ENCODE results near the gene CHST4. TPM values are rescaled to one million over a fixed set of nuclear protein-coding genes. Genes with fewer than 3 reads are reported as not detected.
A peak's percentile ranks its signal among the peaks of the same experiment; 100 is the strongest.
"Not testable (repeated sequence)": the region's sequence is repeated elsewhere in the genome, so short reads cannot be mapped to it uniquely, and the experiment has no call there.

The CHST4 gene
- total RNA-seq, result under 1 TPM in 1 of 2 donors, not detected in 1; 0.16 TPM
- long read RNA-seq, result 0 reads

DNA sequence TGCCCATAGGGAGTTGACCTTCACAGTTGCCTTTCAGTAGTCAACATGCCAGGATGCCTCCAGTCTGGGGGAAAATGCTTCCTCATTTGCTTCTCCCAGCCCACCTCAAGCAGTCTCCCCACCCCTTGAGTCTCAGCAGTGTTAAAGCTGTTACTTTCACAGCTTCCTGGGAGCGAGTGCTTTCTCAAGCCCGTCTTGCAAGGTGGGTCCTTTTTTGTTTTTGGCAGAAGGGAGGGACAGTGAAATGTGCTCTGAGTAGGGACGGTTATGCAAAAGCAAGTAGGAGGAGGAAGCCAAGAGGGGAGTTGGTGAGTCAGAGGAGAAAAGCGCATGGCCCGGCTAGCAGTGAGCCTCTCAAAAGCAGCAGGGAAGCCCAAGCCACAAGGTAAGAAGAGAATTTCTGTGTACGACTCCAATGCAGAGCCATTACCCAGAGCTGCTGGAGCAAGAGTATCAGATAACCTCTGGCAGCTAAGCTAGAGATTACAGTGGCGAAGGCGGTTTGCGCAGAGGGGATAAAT is at the start of gene CHST4:
Gene CHST4 (plus strand): TSS at position 316 of the 521 bp plus-strand sequence. CDS start 10,252 bp downstream, outside the sequence.
- DNase-seq (no peak), ATAC-seq (peak; percentile 57 to 97)
- intact Hi-C loops (cut with DNase I), result no loop called here

DNA sequence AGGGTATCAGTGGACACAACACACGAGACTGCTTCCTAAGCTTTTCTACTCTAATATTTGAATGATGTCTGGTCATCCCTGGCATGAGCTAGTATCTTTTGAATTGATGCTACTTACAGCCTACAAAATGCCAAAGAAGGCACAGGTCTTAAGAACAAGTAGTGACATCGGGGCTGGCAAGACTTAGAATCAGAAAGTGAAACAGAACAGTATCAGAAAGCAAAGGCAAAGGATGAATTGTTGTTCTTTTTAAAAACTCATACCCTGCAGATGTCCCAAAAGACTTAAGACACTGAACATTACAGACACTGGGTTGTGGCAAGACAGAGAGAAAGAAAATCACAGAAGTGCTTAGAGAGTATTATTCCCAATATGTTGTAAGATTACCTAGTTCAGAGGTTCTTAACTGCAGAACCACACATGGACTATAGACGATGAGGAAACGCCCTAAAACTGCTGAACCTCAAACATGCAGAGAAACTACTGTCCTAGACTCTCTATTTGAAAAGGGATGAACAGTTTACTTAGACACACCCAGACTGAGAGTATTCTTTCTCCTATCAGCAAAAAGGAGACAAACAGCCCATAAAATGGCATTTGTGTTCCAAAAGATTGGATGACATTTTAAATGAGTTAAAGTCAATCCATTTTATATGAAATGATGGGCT is 49.6 kb upstream of the CHST4 start:
- intact Hi-C loops (cut with DNase I), result no loop called here
- DNase-seq (no peak), ATAC-seq (no peak)

DNA sequence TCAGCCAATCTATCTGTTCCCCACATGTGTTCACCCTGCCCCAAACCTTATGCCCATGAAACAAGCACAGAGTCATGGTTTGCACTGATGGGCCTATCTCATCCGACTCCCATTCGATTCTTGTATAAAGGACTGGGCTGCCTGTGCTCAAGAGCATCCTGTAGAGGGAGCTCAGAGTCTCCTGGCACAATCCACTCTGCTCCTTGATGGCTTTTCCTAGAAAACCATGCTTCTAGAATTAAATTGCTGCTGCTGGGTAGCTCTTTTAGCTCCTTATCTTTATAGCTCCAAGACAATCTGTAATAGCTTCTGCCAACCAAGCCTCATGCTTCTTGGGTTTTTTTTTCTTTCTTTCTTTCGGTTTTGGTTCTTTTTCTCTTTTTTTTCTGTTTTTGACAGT is 46.8 kb upstream of the CHST4 start:
- intact Hi-C loops (cut with DNase I), result no loop called here

DNA sequence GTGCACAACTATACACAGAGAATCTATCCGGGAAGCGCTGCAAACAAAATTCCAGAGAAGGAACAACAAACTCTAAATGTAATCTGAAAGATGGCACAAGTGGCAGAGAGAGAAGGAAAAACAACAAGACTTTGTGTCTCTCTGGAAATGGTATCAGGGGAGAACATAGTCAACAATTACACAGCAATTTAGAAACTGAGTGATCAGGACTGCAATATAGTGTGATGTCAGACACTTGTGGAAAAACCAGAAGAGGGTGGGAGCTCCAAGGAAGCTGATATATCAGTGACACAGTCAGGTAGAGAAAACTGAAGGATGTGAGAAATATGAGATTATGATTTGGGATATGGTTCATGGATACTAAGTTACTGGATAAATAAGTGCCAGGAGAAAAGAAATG is 45.3 kb upstream of the CHST4 start:
- no peak for DNase-seq
- intact Hi-C loops (cut with DNase I), result no loop called here
- ATAC-seq, result no peak

More for the DNA sequence above, 46.8 kb upstream of the CHST4 start:
- ATAC-seq (no peak), DNase-seq (no peak)

DNA sequence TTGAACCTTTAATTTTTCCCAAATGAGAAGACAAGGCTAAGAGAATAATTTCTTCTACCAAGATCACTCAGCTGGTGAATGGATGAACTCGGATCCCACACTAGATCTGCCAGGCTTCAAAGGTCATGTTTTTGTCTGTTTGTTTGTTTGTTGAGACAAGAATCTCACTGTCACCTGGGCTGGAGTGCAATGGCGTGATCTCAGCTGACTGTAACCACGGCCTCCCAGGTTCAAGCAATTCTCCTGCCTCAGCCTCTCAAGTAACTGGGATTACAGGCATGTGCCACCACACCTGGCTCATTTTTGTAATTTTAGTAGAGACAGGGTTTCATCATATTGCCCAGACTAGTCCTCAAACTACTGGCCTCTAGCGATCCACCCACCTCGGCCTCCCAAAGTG is 43.7 kb upstream of the CHST4 start:
- no peak for DNase-seq
- intact Hi-C loops (cut with DNase I), result no loop called here
- ATAC-seq, result no peak

DNA sequence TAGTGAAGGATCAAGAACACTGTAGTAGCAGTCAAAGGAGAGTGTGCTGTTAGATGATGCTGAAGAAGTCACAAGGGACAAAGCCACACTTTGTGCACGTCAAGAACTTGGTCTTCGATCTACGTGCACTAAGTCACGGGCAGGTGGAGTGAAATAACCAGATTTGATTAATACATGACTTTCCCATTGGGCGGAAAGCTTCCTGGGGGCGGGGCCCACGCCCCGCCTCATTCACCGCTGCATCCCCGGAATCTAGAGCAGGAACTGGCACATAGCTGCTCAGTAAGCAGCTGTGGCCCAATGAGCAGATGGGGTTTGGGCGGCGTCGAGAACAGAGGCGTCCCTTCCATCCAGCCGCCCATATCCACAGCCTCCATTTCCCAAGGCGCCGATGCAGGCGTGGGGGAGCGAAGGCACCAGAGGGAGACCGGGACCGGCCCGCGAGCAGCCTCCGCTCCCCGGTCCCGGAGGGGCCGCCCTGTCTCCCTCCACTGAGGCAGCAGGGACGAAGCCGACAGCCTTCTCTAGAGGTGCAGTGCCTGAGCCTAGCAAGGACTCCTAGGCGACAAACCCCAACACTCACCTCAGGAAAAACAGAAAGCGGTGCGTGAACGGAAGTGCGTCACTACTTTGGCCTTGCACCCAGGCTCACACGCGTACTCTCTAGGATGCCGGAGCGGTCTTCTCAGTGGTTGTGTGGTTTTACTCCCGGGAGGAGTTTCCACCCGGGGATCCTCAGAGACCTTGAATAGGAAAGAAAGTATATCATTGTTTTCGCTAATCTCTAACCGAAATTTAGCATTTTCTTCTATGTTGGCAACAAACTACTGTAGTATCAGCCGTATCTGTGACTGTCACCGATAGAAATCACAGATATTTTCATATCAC is 42.0 kb upstream of the CHST4 start:
- ATAC-seq (peak; percentile 97 to 99), DNase-seq (peak; percentile 90)
- intact Hi-C loops (cut with DNase I), result loop anchor here in 1 of 2 donors (1.0 kb wide), 1 partner anchor 22 kb away; the partner anchor contains the start of gene ZNF23

DNA sequence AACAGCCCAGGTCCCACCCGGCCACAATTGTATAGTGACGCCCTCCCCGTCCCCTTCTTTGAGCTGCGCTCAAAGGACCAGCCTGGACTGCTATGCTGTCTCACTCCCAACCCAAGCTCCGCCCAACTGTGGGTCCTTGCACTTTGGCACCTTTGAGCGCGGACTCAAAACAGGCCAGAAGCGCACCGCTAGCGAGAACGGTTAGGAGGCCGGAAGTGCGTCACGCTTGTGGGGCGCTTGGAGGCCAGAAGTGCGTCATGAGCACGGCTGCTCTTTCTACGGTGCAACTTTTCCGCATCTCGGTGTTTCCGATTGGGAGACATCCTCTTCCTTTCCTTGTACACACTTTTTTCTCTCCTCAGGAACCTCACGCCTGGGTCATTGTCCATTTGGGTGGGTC is 37.1 kb upstream of the CHST4 start, which contains the start of gene ZNF19:
Gene ZNF19 (minus strand): TSS at position 203 of the 400 bp plus-strand sequence. CDS start 7,210 bp downstream, outside the sequence.
- no peak for ATAC-seq
- intact Hi-C loops (cut with DNase I), result no loop called here

DNA sequence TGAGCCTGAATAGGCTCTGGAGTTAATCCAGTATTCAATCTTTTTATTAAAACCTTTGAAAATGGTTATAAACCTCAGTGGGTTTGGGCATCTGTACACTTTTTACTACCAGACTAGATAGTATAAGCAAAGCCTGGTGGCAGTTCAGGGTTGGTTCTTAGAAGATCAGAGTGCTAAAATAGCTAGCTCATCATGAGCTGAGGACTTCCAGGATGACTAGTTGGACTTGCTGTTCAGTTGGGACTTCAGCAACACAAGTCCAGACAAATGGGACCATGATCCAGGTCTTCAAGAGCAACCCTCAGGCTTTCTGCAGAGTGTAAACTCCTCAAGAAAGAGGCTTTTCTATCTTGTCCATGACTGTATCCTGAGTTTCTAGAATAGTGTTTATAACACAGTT is 35.9 kb upstream of the CHST4 start:
- intact Hi-C loops (cut with DNase I), result no loop called here
- ATAC-seq, result no peak
- no peak for DNase-seq

More for the DNA sequence above, 37.1 kb upstream of the CHST4 start, which contains the start of gene ZNF19:
- peak; percentile 20 for DNase-seq

DNA sequence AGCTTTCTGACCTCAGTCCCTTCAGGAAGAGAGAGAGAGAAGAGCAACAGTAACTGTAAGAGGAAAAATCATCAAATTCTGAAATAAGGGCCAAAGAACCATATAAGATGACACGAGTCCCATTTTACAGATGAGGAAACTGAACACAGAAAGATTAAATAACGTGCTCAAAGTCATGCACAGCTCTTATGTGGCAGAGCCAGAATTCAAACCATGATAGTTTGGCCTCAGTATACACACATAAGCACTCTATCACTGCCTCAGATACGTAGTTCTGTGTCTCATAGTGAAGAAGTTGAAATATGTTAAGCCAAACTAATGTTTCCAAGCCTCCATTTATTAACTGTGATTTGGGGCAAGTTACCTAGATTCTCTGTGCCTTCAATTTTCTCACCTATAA is 35.2 kb upstream of the CHST4 start:
- DNase-seq (no peak), ATAC-seq (no peak)
- intact Hi-C loops (cut with DNase I), result no loop called here

DNA sequence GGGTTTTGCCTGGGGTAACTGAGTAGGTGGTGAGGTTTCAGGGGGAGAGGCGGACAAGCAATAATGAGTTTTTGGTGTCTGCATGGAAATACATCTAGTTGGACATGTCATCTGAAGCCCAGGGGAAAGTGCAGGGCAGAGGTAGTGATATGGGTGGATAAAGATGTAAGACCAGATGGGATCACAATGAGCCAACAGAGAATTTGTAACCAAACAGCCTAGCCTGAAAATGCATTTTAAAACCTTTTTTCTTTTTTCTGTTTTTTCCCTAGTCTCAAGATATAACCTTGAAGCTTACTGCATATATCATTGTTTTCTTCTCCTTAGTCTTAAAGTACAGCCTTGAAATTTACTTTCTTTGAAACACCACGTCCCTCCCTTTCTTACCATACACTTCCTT is 33.4 kb upstream of the CHST4 start:
- ATAC-seq (no peak), DNase-seq (no peak)
- intact Hi-C loops (cut with DNase I), result no loop called here

DNA sequence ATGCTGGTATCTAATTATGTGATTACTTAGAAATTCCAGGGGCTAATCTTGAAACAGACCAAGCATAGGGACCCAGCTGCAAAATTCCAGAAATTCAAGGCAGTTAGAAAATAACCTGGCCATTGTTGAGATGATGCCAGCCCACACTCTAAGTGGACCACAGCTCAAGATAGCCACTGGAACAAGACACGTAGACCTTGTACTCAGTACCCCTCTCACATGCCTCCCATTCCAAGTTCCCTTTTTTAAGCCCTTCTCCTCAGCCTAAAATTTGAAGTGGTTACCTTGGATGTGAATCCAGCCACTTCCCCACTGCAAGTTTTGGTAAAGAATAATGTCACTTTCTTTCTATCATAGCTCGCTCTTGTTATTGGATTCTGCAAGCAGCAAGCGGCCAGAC is 33.0 kb upstream of the CHST4 start:
- ATAC-seq (no peak), DNase-seq (no peak)
- intact Hi-C loops (cut with DNase I), result no loop called here

DNA sequence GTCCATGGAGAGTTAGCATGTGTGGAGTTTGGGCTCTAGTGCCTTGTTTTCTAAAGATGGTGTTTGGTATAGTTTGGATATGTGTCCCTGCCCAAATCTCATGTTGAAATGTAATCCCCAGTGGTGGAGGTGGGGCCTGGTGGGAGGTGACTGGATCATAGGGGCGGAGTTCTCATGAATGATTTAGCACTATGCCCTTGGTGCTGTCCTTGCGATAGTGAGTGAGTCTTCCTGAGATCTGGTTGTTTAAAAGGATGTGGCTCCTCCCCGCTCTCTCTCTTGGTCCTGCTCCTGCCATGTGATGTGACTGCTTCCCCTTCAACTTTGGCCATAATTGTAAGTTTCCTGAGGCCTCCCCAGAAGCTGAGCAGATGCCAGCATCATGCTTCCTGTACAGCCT is 28.2 kb upstream of the CHST4 start:
- DNase-seq, result no peak
- intact Hi-C loops (cut with DNase I), result loop anchor here in 1 of 2 donors (2.0 kb wide), 1 partner anchor 85 kb away; no protein-coding TSS in a partner anchor
- no peak for ATAC-seq

DNA sequence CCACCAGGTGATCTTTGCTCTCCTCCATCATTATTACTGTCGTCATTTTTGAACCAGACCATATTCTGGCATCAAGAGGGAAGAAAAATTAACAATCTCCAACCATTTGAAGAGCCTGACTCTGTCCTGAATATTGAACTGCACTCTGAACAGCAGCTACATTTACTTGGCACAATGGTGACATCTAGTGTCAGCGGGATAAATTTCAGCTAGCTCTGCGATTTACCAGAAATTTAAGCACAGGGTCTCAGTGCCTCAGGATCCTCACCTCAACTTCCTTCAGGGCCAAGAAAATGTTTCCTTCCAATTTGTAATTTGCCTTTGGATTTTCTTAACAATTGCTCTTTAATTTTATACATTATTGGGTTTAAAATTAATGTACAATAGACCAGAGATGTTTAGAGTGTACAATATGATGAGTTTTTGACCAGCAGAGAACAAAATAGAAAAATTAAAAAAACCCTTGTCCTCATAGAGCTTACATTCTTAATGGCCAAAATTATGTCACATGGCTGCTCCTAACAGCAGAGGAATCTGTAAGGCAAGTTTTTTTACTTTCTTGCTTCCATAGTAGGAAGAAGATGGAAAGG is 26.4 kb upstream of the CHST4 start:
- ATAC-seq, result peak in 1 of 2 donors; percentile 42
- intact Hi-C loops (cut with DNase I), result loop anchor here (2.0 kb wide), 1 partner anchor 87 kb away; no protein-coding TSS in a partner anchor
- no peak for DNase-seq

DNA sequence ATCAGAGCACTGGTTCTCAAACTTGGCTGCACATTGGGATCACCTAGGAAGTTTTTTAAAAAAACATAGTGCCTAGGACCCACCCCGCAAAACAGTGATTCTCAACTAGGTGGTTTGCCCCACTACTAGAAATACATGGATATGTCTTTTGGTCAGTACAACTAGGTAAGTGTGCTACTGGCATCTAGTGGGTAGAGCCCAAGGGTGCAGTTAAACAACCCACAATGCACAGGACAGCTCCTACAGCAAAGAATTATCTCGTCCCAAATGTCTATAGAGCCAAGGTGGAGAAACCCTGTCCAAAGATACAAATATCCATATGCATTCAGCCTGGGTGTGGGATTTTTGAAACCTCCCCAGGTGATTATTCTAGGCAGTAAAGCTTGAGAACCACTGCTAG is 25.3 kb upstream of the CHST4 start:
- intact Hi-C loops (cut with DNase I), result loop anchor here in 1 of 2 donors (2.0 kb wide), 1 partner anchor 88 kb away; no protein-coding TSS in a partner anchor
- ATAC-seq (no peak), DNase-seq (no peak)

DNA sequence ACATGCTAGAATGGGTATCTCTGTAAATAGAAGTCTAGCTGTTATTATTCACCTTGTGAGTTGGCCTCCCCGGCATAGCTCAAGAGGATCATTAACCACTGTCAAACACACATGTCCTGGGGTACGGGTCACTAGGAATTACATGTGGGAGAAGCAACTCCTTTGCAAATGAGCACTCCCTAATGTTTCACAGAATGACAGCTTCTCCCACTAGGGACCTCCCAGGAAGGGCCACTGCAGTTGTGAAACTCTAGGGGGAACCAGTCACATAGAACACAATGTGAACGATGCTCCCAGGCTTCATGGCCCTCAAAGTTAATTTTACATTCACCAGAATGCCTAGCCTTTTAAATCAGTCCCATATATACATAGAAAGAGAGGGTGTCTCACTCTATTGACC is 24.7 kb upstream of the CHST4 start:
- ATAC-seq (no peak), DNase-seq (no peak)
- intact Hi-C loops (cut with DNase I), result loop anchor here in 1 of 2 donors (2.0 kb wide), 1 partner anchor 89 kb away; no protein-coding TSS in a partner anchor

DNA sequence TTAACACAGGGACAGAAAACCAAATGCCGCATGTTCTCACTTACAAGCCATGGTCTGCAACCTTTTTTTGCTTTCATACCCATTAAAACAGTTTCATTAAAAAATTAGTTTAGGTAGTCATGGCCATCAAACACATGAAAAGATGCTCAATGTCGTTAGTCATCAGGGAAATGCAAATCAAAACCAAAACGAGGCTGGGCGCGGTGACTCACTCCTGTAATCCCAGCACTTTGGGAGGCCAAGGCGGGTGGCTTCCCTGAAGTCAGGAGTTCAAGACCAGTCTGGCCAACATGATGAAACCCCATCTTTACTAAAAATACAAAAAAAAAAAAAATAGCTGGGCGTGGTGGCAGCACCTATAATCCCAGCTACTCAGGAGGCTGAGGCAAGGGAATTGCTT is 22.2 kb upstream of the CHST4 start:
- intact Hi-C loops (cut with DNase I); ATAC-seq; DNase-seq: not testable (repeated sequence)

DNA sequence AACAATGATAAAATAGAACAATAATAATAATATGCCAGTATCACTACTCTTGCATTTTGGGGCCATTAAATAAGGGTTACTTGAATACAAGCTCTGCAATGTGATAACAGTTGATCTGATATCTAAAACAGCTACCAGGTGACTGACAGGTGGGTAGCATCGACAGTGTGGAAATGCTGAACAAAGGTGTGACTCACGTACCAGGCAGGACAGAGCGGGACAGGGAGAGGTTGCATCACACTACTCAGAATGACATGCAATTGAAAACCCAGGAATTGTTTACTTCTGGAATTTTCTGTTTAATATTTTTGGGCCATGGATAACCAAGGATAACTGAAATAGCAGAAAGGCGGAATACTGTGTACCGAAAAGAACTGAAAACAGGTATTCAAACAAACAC is 21.3 kb upstream of the CHST4 start:
- no peak for DNase-seq
- no peak for ATAC-seq
- intact Hi-C loops (cut with DNase I), result no loop called here

DNA sequence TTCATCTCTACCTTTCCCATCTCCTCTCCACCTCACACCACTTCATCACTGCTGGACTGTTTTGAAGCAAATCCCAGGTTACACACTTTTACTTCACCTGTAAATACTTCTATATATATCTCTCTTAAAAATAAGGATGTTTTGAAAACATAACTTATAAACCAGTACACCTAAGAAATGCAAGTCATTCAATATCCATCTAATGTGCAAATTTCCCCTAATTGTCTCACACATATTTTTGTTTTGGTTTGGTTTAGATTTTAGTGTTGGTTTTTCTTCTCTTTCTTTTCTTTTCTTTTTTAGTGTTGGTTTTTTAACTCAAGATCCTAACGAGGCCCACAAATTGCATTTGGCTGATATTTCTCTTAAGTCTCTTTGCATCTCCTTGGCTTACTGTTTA is 19.2 kb upstream of the CHST4 start:
- no peak for DNase-seq
- ATAC-seq, result no peak
- intact Hi-C loops (cut with DNase I), result no loop called here

DNA sequence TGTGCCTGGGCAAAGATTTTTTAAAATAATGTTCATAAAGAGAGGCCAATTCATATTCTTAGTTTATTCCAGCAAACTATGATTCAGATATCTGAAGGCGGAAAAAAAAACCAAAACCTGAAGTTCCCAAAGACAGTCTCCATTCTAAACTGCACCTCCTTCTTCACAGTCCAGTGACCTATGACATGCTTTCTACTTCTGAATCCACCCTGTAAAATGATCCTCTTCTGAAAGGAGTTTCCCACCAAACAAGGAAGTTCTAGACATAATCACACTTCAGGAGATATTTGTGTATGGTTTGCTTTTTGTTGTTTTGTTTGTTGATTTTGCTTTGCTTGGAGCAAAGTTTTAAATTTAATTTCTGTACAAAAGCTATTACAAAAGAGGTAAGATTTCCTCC is 12.9 kb upstream of the CHST4 start:
- ATAC-seq (no peak), DNase-seq (no peak)
- intact Hi-C loops (cut with DNase I), result no loop called here
